Mucosa of descending colon (tissue), 3 donors: ENCODE results near the gene FGR. TPM values are rescaled to one million over a fixed set of nuclear protein-coding genes. Genes with fewer than 3 reads are reported as not detected.
A peak's percentile ranks its signal among the peaks of the same experiment; 100 is the strongest.

ENCODE experiments used
- ATAC-seq: fragments of 200-7000 bp; cut with Tn5 transposase; one replicate; pipeline ENCODE4 v1.9.1; 2020; ENCODE audit warnings: mild to moderate bottlenecking, moderate library complexity
- DNase-seq, 3 donors: peaks; one replicate each; pipeline ENCODE4 v3.0.0-alpha.2; 2020
- H3K36me3 ChIP-seq: fragments of 200-600 bp; one replicate; pipeline ENCODE4 v1.8.0; 2021; ENCODE audit warnings: low read depth, mild to moderate bottlenecking
- H3K4me1 ChIP-seq: fragments of 200-600 bp; one replicate; pipeline ENCODE4 v1.8.0; 2021; ENCODE audit warnings: low read depth, mild to moderate bottlenecking
- H3K4me3 ChIP-seq: fragments of 200-600 bp; one replicate; pipeline ENCODE4 v1.8.0; 2021; ENCODE audit warnings: mild to moderate bottlenecking
- H3K9me3 ChIP-seq: fragments of 200-600 bp; one replicate; pipeline ENCODE4 v1.8.0; 2021; ENCODE audit warnings: mild to moderate bottlenecking
- CTCF ChIP-seq: fragments of 200-600 bp; IDR thresholded peaks from one replicate; pipeline ENCODE4 v1.8.0; 2022; ENCODE audit warnings: antibody characterized with exemption, mild to moderate bottlenecking
- intact Hi-C, 2 donors: fragments of 100-400 bp; cut with DNase I in 1 of 2; cut with micrococcal nuclease in 1 of 2; formaldehyde crosslinking; loops; one replicate each; pipeline versions ENCODE4 v1.11.0 to v1.11.1; 2022; cut with DNase I, micrococcal nuclease
- total RNA-seq, 3 donors: library from RNA; stranded (reverse); fragmentation: NEBNext Ultra II Directional in 2 of 3; extraction: Animal tissue kit (Norgen Biotek cat#: 25700) in 2 of 3; gene quantifications; one replicate each; pipeline versions ENCODE4 v1.2.1 to v1.2.4, GENCODE V29; 2021 to 2023
- donor health status: DM: no; HTN: no; CAD: no; lungs with moderate emphysema.
- donor health status: DM: no; HTN: no; CAD: no.
- donor health status: DM: no; HTN: yes; CAD: no.

The FGR gene
- total RNA-seq, 3 donors from 2014 or later = 2.3 to 5.7 (median 5.3) TPM

GRCh38 chr1:27581823-27582243, 53.2 kb downstream of the FGR start:
- no peak for ATAC-seq
- H3K4me1 ChIP-seq = no peaks in the 10 kb centered on the region
- intact Hi-C loops = no loop called here

GRCh38 chr1:27577504-27578188, 57.3 kb downstream of the FGR start:
- no peaks in the 10 kb centered on the region for H3K36me3 ChIP-seq
- intact Hi-C loops = no loop called here
- TF ChIP-seq CTCF = no peak
- H3K4me3 ChIP-seq = no peak overlapping the region
- DNase-seq (no peak), ATAC-seq (no peak)
- H3K9me3 ChIP-seq = no peaks in the 10 kb centered on the region
- peaks cover 32% of the 10 kb centered on the region for H3K4me1 ChIP-seq

More at GRCh38 chr1:27581823-27582243, 53.2 kb downstream of the FGR start:
- Histone ChIP-seq H3K9me3 (no peaks in the 10 kb centered on the region), H3K4me3 (no peak overlapping the region), H3K36me3 (no peaks in the 10 kb centered on the region)
- DNase-seq = no peak
- TF ChIP-seq CTCF = no peak

- TF ChIP-seq CTCF = no peak
- ATAC-seq = no peak
- Histone ChIP-seq H3K36me3 (no peaks in the 10 kb centered on the region), H3K4me3 (no peak overlapping the region), H3K4me1 (peaks cover 37% of the 10 kb centered on the region), H3K9me3 (no peaks in the 10 kb centered on the region)
- no peak for DNase-seq
- intact Hi-C loops = no loop called here
These were observed 58.2 kb downstream of the FGR start for GRCh38 chr1:27576806-27577227.

- ATAC-seq = peak; percentile 65
- peaks cover 41% of the 10 kb centered on the region for H3K4me1 ChIP-seq
- no peak for TF ChIP-seq CTCF
These were observed 59.1 kb downstream of the FGR start for GRCh38 chr1:27575840-27576331.

GRCh38 chr1:27574871-27575831, 59.8 kb downstream of the FGR start:
- Histone ChIP-seq H3K4me3 (no peak overlapping the region), H3K36me3 (no peaks in the 10 kb centered on the region), H3K9me3 (no peaks in the 10 kb centered on the region), H3K4me1 (peaks cover 43% of the 10 kb centered on the region)
- DNase-seq (peak; percentile 65 to 80 (median 77)), ATAC-seq (peak; percentile 72)
- intact Hi-C loops = no loop called here
- TF ChIP-seq CTCF = no peak

More at GRCh38 chr1:27575840-27576331, 59.1 kb downstream of the FGR start:
- DNase-seq = peak; percentile 56 to 74 (median 74)
- Histone ChIP-seq H3K4me3 (no peak overlapping the region), H3K9me3 (no peaks in the 10 kb centered on the region), H3K36me3 (no peaks in the 10 kb centered on the region)
- intact Hi-C loops = no loop called here
